OCI-LY1 (cell line): ENCODE results near the gene SLC43A3.

ENCODE experiments used
- EZH2 ChIP-seq: fragments of 200-600 bp; sonication (generic), shearing (Covaris generic); IDR thresholded peaks from 2 replicates; pipeline ENCODE4 v1.8.0; 2017; ENCODE audit warnings: borderline replicate concordance, mixed run types, mild to moderate bottlenecking, antibody characterized with exemption, low read length, moderate library complexity, mixed read lengths
- TF ChIP-seq, protein P1 (sequence below): fragments of 200-600 bp; sonication (generic), shearing (Covaris generic); IDR thresholded peaks from 2 replicates; pipeline ENCODE4 v1.5.1; 2017; ENCODE audit warnings: mild to moderate bottlenecking, antibody characterized with exemption, low read length, moderate library complexity, mixed read lengths

DNA sequence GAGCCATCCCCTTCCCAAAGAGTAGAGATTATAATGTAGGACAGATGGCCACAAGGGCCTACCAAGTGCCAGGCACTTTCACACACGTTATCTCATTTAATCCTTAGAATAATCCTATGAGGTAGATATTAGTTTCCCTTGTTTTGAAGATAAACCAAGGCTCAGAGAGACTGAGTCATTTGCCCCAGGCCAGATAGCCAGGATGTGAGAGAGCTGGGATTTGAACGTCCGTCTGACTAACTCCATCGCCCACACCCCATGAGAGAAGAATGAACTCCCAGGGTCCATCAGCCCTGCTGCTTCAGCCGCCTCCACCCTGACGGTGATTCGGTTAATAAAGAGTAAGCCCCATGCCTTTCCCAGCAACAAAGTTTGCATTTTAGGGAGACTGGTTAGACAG lies 56.7 kb downstream of the SLC43A3 start:
- no peak for TF ChIP-seq EZH2
- TF ChIP-seq, protein P1, sequence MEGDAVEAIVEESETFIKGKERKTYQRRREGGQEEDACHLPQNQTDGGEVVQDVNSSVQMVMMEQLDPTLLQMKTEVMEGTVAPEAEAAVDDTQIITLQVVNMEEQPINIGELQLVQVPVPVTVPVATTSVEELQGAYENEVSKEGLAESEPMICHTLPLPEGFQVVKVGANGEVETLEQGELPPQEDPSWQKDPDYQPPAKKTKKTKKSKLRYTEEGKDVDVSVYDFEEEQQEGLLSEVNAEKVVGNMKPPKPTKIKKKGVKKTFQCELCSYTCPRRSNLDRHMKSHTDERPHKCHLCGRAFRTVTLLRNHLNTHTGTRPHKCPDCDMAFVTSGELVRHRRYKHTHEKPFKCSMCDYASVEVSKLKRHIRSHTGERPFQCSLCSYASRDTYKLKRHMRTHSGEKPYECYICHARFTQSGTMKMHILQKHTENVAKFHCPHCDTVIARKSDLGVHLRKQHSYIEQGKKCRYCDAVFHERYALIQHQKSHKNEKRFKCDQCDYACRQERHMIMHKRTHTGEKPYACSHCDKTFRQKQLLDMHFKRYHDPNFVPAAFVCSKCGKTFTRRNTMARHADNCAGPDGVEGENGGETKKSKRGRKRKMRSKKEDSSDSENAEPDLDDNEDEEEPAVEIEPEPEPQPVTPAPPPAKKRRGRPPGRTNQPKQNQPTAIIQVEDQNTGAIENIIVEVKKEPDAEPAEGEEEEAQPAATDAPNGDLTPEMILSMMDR, result no peak
